Omental fat pad (tissue), 4 donors: ENCODE data around the gene BCL2L15. TPM values are rescaled to one million over a fixed set of nuclear protein-coding genes. Genes with fewer than 3 reads are reported as not detected.

Experiments
- ATAC-seq: fragments of 150-250 bp; one replicate; pipeline ENCODE4 v1.9.1; 2016; ENCODE audit warnings: mild to moderate bottlenecking, moderate library complexity; ENCODE audit not compliant: low FRiP score
- DNase-seq: peaks from one replicate; pipeline ENCODE4 v3.0.0-alpha.2; 2019; ENCODE audit warnings: low spot score
- total RNA-seq, 4 donors: library from RNA; depleted of rRNA; stranded (reverse); fragments of >200 nt; gene quantifications; one replicate each; pipeline ENCODE4 v1.1.0, GENCODE V29; 2016
- TF ChIP-seq, protein P1 (sequence below), 3 donors: fragments of 450-650 bp; IDR thresholded peaks; one replicate each; pipeline ENCODE4 v1.5.1; 2016 to 2017; ENCODE audit warnings: antibody characterized with exemption in 3 of 3, mild to moderate bottlenecking in 3 of 3, moderate library complexity in 2 of 3

BCL2L15 gene
- total RNA-seq, 4 donors from 2014 or later = 0.19 to 0.63 (median 0.37) TPM

DNA sequence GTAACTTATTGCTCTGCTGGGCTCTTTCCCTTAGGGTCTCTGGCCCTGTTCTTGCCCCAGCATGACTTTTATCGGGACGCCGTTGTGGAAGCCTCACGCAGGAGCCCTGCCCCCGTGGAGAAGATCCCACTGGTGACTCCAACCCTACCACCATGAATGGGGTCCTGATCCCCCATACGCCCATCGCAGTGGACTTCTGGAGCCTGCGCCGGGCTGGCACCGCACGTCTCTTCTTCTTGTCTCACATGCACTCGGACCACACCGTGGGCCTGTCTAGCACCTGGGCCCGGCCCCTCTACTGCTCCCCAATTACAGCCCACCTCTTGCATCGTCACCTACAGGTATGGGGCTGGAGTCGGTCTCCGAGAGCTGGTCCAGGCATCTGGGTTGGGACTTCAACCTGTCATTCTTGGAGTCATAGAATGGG, 18.1 kb upstream of the BCL2L15 start:
- TF ChIP-seq, protein P1, sequence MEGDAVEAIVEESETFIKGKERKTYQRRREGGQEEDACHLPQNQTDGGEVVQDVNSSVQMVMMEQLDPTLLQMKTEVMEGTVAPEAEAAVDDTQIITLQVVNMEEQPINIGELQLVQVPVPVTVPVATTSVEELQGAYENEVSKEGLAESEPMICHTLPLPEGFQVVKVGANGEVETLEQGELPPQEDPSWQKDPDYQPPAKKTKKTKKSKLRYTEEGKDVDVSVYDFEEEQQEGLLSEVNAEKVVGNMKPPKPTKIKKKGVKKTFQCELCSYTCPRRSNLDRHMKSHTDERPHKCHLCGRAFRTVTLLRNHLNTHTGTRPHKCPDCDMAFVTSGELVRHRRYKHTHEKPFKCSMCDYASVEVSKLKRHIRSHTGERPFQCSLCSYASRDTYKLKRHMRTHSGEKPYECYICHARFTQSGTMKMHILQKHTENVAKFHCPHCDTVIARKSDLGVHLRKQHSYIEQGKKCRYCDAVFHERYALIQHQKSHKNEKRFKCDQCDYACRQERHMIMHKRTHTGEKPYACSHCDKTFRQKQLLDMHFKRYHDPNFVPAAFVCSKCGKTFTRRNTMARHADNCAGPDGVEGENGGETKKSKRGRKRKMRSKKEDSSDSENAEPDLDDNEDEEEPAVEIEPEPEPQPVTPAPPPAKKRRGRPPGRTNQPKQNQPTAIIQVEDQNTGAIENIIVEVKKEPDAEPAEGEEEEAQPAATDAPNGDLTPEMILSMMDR (IDR thresholded peaks at IDR 0.05) = no peak
- no peak for DNase-seq
- peak; percentile 0 for ATAC-seq

DNA sequence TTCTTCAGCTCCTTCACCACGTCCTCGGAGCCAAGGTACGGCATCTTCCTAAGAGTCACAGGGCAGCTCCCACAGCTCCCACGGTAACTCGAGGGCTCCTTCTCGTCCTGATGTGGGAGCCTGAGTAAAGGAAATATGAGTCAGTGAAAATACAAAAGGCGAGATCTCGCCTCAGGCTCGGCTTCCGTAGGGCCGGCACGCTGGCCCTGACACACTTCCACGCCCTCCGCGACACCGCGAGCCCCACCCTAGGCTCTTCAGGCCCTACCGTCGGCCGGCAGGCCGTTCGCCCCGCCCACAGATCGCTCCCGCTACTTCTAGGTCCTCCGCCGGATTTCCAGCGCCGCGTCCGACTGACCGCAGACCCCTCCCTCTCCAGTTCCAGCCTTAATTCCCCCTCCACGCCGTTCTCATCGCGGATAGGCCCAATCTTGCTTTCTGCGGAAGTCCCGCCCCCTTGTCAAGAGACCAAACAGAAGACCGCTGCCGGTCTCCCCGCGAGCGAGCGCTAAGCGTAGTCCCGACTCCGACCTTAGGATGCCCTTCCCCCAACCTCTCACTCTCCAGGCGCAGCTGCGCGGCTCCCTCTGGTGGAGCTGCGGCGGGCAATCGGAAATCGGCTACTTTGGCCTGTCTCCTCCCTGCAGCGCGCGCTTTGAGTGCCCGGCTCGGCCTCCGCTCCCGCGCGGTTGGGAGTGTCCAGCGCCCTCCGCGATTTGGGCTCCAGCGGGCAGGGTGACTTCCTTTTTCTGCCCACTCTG, 17.5 kb upstream of the BCL2L15 start, which contains the start of the genes AP4B1 and DCLRE1B:
TSS of gene AP4B1 (minus strand) at position 126 of the 761 bp plus-strand sequence. CDS start at position 44, 82 bp downstream.
TSS of gene DCLRE1B (plus strand) at position 653 of the 761 bp plus-strand sequence. CDS start 261 bp downstream, outside the sequence.
- TF ChIP-seq, protein P1 (IDR thresholded peaks at IDR 0.05) = no peak
- peak; percentile 99 for ATAC-seq
- DNase-seq = peak; percentile 85

DNA sequence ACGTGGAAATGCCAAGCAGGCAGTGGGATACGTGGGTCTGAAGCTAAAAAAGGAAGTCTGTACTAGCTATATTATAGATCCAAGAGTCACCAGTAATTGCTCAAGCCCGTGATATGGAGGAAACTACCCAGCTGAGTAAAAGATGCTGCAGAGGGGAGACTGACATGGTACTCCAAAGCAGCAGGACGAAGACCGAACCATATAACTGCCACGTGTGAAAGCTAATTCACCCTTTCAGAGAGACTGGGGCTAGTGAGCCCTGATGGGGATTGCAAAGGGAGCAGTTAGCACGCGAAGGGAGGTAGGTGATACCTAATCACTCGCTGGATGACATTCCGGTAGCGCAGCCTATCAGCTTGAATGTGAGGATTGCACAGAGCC, 16.9 kb upstream of the BCL2L15 start:
- ATAC-seq (no peak), DNase-seq (no peak)
- TF ChIP-seq, protein P1 (IDR thresholded peaks at IDR 0.05) = no peak

DNA sequence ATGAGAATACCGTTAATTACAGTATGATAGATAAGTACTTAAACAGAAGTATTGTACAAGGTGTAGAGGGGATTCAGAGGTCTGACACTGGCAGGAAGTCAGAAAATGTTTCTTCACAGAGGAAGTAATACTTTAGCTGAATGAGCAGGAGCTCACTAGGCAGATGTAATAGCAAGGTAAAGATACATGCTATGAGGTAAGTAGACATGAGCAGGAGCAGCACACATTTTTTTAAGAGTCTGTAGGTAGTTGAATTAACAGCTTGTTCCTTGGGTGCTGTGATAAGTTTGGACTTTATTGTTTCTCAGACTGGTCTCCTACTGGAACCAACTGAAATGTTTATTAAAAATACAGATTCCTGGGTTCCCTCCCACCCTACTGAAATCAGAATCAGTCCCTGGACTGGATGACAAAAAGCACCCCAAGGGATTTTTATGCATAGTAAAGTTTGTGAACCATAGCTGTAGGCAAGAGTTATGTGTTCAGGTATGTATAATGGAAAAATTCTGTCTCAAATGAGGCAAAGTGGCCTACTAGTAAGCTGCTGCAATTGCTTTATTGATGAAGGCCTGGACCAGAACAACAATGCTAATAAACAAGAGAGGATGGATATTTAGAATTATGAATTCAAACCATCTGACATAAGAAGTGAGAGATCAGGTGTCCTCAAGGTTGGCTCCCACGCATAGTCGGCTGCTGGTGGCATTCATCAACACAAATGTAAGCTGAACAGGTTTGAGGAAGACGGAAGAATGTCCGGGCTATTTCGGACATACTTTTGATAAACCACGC, 16.3 kb upstream of the BCL2L15 start:
- TF ChIP-seq, protein P1 (IDR thresholded peaks at IDR 0.05) = no peak
- no peak for ATAC-seq

DNA sequence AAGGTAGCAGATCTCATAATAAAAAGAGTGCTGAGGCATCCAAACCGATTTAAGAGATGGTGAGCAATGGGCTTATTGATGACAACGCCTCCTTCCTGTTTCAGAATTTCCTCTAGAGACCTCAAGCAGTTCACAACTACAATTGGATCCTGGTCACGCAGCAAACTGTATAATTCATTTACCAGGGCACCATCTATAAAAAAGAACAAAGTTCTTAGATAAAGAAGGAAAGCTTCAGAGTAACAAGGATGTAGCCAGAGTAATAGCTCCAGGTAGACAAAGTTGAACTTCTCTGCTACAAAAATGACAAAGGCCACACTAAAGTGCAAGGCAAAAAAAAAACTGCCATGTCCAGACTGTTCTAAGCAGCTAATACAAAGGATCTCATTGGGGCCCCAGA, 13.8 kb upstream of the BCL2L15 start:
- TF ChIP-seq, protein P1 (IDR thresholded peaks at IDR 0.05) = no peak
- no peak for ATAC-seq
- DNase-seq = no peak

More for the DNA sequence above, 16.3 kb upstream of the BCL2L15 start:
- no peak for DNase-seq

DNA sequence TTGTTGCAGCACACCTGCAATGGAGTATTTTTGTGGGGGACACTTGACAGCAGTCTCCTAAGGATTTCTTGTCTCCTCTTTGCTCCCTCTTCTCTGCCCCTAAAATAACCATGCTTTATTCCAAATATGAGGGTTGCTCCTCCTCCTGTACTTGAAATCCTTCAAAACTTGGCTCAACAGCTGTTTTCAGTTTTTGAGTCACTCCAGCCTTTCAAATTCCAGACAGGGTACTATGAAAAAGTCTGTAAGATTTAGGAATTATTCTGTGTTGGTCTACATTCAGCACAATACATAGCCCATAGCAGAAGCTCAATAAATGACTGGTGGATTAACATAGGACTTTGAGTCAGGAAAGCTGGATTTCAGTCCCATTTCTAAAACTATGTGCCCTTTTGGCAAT, 11.7 kb upstream of the BCL2L15 start:
- DNase-seq (no peak), ATAC-seq (no peak)
- TF ChIP-seq, protein P1 (IDR thresholded peaks at IDR 0.05) = no peak
